B cell (primary cell): Measurements from ENCODE around the gene LAGE3.

ENCODE experiments used
- EZH2 ChIP-seq: IDR thresholded peaks from 2 replicates; pipeline ENCODE4 v1.6.1; 2012; ENCODE audit warnings: borderline replicate concordance, low read depth, mild to moderate bottlenecking, moderate library complexity, low read length; ENCODE audit not compliant: insufficient read depth, poor library complexity, severe bottlenecking
- TF ChIP-seq, protein P1 (sequence below): fragments of 200-600 bp; IDR thresholded peaks from one replicate; pipeline ENCODE4 v1.8.0; 2022; ENCODE audit warnings: antibody characterized with exemption, mild to moderate bottlenecking

DNA sequence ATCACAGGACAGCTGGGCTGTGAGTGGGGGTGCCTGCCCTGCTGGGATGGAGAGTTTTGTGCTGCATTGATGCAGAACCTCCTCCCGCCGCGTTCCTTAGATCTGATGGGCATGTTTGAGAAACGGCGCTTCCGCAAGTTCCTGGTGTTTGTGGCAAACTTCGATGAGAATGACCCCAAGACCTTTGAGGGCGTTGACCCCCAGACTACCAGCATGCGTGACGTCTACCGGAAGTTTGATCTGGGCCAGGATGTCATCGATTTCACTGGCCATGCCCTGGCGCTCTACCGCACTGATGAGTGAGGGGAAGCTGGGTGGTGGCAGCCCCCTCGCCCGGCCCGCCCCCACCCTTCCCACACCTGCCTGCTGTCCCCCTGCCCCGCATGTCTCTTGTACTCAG is 39.2 kb downstream of the LAGE3 start:
- TF ChIP-seq, protein P1, sequence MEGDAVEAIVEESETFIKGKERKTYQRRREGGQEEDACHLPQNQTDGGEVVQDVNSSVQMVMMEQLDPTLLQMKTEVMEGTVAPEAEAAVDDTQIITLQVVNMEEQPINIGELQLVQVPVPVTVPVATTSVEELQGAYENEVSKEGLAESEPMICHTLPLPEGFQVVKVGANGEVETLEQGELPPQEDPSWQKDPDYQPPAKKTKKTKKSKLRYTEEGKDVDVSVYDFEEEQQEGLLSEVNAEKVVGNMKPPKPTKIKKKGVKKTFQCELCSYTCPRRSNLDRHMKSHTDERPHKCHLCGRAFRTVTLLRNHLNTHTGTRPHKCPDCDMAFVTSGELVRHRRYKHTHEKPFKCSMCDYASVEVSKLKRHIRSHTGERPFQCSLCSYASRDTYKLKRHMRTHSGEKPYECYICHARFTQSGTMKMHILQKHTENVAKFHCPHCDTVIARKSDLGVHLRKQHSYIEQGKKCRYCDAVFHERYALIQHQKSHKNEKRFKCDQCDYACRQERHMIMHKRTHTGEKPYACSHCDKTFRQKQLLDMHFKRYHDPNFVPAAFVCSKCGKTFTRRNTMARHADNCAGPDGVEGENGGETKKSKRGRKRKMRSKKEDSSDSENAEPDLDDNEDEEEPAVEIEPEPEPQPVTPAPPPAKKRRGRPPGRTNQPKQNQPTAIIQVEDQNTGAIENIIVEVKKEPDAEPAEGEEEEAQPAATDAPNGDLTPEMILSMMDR, result no peak
- no peak for TF ChIP-seq EZH2
